Endodermal cell (in vitro differentiated cells): ENCODE data around the gene KRTAP10-5. TPM values are rescaled to one million over a fixed set of nuclear protein-coding genes. Genes with fewer than 3 reads are reported as not detected.

Source experiments
- DNase-seq: peaks from one replicate; pipeline ENCODE4 v3.0.0-alpha.2; 2017
- H3K27ac ChIP-seq: 2 replicates; pipeline ENCODE4 v1.5.1; 2013; ENCODE audit warnings: mild to moderate bottlenecking, low read depth, low read length, moderate library complexity
- H3K27me3 ChIP-seq: 2 replicates; pipeline ENCODE4 v1.6.1; 2013; ENCODE audit warnings: mild to moderate bottlenecking, low read length, moderate library complexity; ENCODE audit not compliant: insufficient read depth, control insufficient read depth, poor library complexity, severe bottlenecking
- H3K36me3 ChIP-seq: 2 replicates; pipeline ENCODE4 v1.7.0; 2013; ENCODE audit warnings: mild to moderate bottlenecking, low read length, moderate library complexity; ENCODE audit not compliant: control insufficient read depth, insufficient read depth
- H3K4me1 ChIP-seq: one replicate; pipeline ENCODE4 v1.7.0; 2013; ENCODE audit warnings: low read length; ENCODE audit not compliant: control insufficient read depth, insufficient read depth
- H3K4me3 ChIP-seq: 2 replicates; pipeline ENCODE4 v1.5.1; 2013; ENCODE audit warnings: mild to moderate bottlenecking, low read length, moderate library complexity
- H3K9ac ChIP-seq: 2 replicates; pipeline ENCODE4 v1.6.1; 2013; ENCODE audit warnings: mild to moderate bottlenecking, low read length, moderate library complexity; ENCODE audit not compliant: poor library complexity, severe bottlenecking; ENCODE audit errors: extremely low read depth
- H3K9me3 ChIP-seq: 2 replicates; pipeline ENCODE4 v1.6.1; 2013; ENCODE audit warnings: mild to moderate bottlenecking, low read length, moderate library complexity; ENCODE audit not compliant: control insufficient read depth
- H3K27ac Mint-ChIP-seq: 2 replicates; pipeline ENCODE4 v1.8.0; 2020; ENCODE audit warnings: mixed read lengths
- H3K27me3 Mint-ChIP-seq: 2 replicates; pipeline ENCODE4 v1.8.0; 2021; ENCODE audit warnings: mild to moderate bottlenecking, mixed read lengths; ENCODE audit not compliant: insufficient read depth
- H3K36me3 Mint-ChIP-seq: 2 replicates; pipeline ENCODE4 v1.8.0; 2020; ENCODE audit warnings: low read depth, mixed read lengths
- H3K4me1 Mint-ChIP-seq: 2 replicates; pipeline ENCODE4 v1.8.0; 2020; ENCODE audit warnings: mixed read lengths
- H3K4me3 Mint-ChIP-seq: 2 replicates; pipeline ENCODE4 v1.8.0; 2020; ENCODE audit warnings: mild to moderate bottlenecking, moderate library complexity, mixed read lengths
- H3K9me3 Mint-ChIP-seq: 2 replicates; pipeline ENCODE4 v1.8.0; 2020; ENCODE audit warnings: mild to moderate bottlenecking, mixed read lengths
- WGBS, 2 experiments: methylation state at CpG; one replicate each; pipeline versions ENCODE4 v1.1.5 to v1.1.7; 2013; ENCODE audit warnings: missing lambda C conversion rate in 2 of 2, mixed read lengths in 1 of 2; ENCODE audit not compliant: insufficient coverage in 1 of 2, insufficient read length in 1 of 2; 5-methylcytosine and 5-hydroxymethylcytosine counted together
- total RNA-seq, 2 donors: library from RNA; stranded (reverse); fragmentation: NEBNext Ultra II Directional in 1 of 2; extraction: Animal tissue kit (Norgen Biotek cat#: 25700) in 1 of 2; gene quantifications; 2 replicates in 1 of 2; 3 replicates in 1 of 2; pipeline ENCODE4 v1.2.1, GENCODE V29; 2021
- TF ChIP-seq, protein P1 (sequence below): fragments of 200-600 bp; sonication (generic); conservative IDR thresholded peaks from 2 replicates; pipeline ENCODE4 v1.5.0; 2021; ENCODE audit warnings: antibody characterized with exemption, mild to moderate bottlenecking

KRTAP10-5 gene
- total RNA-seq, 2 donors from 2014 or later: not detected

DNA sequence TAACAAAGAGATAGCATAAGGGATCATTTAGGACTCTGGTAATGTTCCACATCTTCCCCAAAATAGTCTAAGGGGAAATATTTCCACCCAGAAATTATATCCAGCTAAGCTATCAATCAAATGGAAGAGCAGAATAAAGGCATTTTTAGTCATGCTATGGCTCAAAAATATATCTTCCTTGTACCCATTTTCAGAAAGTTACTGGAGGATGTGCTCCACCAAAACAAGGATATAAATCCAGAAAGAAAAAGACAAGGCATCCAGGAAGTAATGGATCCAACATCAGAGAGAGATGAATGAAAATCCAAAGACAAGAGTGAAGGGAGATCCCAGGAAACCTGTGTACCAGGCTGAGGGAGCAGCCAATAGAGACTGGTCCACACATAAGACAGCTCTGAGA, 28.8 kb upstream of the KRTAP10-5 start:
- TF ChIP-seq, protein P1, sequence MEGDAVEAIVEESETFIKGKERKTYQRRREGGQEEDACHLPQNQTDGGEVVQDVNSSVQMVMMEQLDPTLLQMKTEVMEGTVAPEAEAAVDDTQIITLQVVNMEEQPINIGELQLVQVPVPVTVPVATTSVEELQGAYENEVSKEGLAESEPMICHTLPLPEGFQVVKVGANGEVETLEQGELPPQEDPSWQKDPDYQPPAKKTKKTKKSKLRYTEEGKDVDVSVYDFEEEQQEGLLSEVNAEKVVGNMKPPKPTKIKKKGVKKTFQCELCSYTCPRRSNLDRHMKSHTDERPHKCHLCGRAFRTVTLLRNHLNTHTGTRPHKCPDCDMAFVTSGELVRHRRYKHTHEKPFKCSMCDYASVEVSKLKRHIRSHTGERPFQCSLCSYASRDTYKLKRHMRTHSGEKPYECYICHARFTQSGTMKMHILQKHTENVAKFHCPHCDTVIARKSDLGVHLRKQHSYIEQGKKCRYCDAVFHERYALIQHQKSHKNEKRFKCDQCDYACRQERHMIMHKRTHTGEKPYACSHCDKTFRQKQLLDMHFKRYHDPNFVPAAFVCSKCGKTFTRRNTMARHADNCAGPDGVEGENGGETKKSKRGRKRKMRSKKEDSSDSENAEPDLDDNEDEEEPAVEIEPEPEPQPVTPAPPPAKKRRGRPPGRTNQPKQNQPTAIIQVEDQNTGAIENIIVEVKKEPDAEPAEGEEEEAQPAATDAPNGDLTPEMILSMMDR: no peak
- Mint-ChIP-seq H3K4me1 (no peaks in the 10 kb centered on the region), H3K27ac (no peak overlapping the region), H3K9me3 (peaks cover 37% of the 10 kb centered on the region), H3K27me3 (no peaks in the 10 kb centered on the region), H3K4me3 (no peak overlapping the region), H3K36me3 (peaks cover 2% of the 10 kb centered on the region)
- no peaks in the 10 kb centered on the region for H3K27me3 ChIP-seq
- no peak overlapping the region for H3K9ac ChIP-seq
- H3K9me3 ChIP-seq: peaks cover 29% of the 10 kb centered on the region
- H3K27ac ChIP-seq: no peak overlapping the region
- H3K4me3 ChIP-seq: no peak overlapping the region
- no peaks in the 10 kb centered on the region for H3K4me1 ChIP-seq
- no peaks in the 10 kb centered on the region for H3K36me3 ChIP-seq
- DNase-seq: no peak

DNA sequence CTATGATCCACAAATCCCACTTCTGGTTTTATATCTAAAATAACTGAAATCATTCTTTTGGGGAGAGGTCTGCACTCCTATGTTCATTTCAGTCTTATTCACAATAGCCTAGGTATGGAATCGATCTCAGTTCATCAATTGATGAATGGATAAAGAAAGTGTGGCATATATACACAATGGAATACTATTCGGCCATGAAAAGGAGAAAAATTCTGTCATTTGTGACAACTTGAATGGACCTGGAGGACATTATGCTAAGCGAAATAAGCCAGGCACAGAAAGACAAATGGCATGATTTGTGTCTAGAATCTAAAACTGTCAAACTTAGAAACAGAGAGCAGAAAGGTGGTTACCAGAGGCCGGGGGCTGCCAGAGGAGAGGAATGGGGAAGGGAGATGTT, 26.1 kb upstream of the KRTAP10-5 start:
- TF ChIP-seq, protein P1: no peak
- H3K36me3 Mint-ChIP-seq: peaks cover 2% of the 10 kb centered on the region
- Histone ChIP-seq H3K27me3 (no peaks in the 10 kb centered on the region), H3K27ac (no peak overlapping the region), H3K9ac (no peak overlapping the region), H3K4me3 (no peak overlapping the region), H3K9me3 (peaks cover 28% of the 10 kb centered on the region), H3K4me1 (no peaks in the 10 kb centered on the region), H3K36me3 (no peaks in the 10 kb centered on the region)
- no peak for DNase-seq
- H3K4me1 Mint-ChIP-seq: no peaks in the 10 kb centered on the region
- 80 to 81% methylated on average over 2 to 3 of the region's 4 CpGs for WGBS, 2 experiments
- peaks cover 31% of the 10 kb centered on the region for H3K9me3 Mint-ChIP-seq
- H3K27me3 Mint-ChIP-seq: no peaks in the 10 kb centered on the region
- H3K4me3 Mint-ChIP-seq: no peak overlapping the region
- H3K27ac Mint-ChIP-seq: no peak overlapping the region

DNA sequence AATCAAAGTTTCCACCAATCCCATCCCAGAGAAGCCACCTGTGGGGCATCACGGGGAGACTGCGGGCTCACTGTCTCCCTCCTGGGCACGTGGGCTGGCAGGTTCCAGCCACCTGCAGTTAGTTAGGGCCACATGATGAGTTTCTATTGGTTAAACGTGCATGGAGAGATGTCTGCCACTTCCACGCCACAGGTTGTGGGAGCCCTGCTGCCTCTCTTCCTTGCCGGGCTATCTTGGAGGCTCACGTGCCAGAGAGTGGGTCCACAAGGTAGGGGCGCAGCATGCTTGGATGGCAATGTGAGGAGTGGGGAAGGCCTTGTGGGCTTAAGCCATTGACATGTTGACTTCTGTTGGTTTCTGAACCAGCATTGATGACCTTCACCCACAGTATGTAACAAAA, 23.5 kb upstream of the KRTAP10-5 start:
- H3K27me3 Mint-ChIP-seq: no peaks in the 10 kb centered on the region
- Histone ChIP-seq H3K9ac (no peak overlapping the region), H3K4me3 (no peak overlapping the region), H3K36me3 (no peaks in the 10 kb centered on the region), H3K4me1 (no peaks in the 10 kb centered on the region), H3K27me3 (no peaks in the 10 kb centered on the region), H3K9me3 (peaks cover 7% of the 10 kb centered on the region), H3K27ac (no peak overlapping the region)
- H3K4me1 Mint-ChIP-seq: peaks cover 4% of the 10 kb centered on the region
- peaks cover 7% of the 10 kb centered on the region for H3K9me3 Mint-ChIP-seq
- H3K27ac Mint-ChIP-seq: no peak overlapping the region
- no peak overlapping the region for H3K4me3 Mint-ChIP-seq
- DNase-seq: no peak
- 93 to 100% methylated on average over 3 to 8 of the region's 8 CpGs for WGBS, 2 experiments
- TF ChIP-seq, protein P1: no peak
- H3K36me3 Mint-ChIP-seq: no peaks in the 10 kb centered on the region
